WTC11 (cell line): ENCODE data around the gene APOD. TPM values are rescaled to one million over a fixed set of nuclear protein-coding genes. Genes with fewer than 3 reads are reported as not detected.
A peak's percentile ranks its signal among the peaks of the same experiment; 100 is the strongest.

Experiments used
- ATAC-seq: fragments of 200-7000 bp; cut with Tn5 transposase; 2 replicates; pipeline ENCODE4 v1.10.0; 2021; ENCODE audit warnings: mild to moderate bottlenecking, moderate library complexity
- CTCF ChIA-PET: fragments of 300-600 bp; sonication (Branson Sonifier 250); formaldehyde crosslinking; loops from one replicate; lab custom pipeline; 2021; ENCODE audit warnings: antibody characterized with exemption; lab: Charles Lee
- POLR2A ChIA-PET: fragments of 350-600 bp; sonication (Branson Sonifier 250); formaldehyde crosslinking; loops from one replicate; lab custom pipeline; 2021; ENCODE audit warnings: antibody characterized with exemption; lab: Charles Lee
- DNase-seq: peaks from one replicate; pipeline ENCODE4 v3.0.0; 2021; ENCODE audit warnings: low spot score
- H3K27ac Mint-ChIP-seq: 2 replicates; pipeline ENCODE4 v1.8.0; 2021; ENCODE audit warnings: mixed read lengths
- H3K27me3 Mint-ChIP-seq: 2 replicates; pipeline ENCODE4 v1.8.0; 2021; ENCODE audit warnings: low read depth, mild to moderate bottlenecking, moderate library complexity, mixed read lengths
- H3K36me3 Mint-ChIP-seq: 2 replicates; pipeline ENCODE4 v1.8.0; 2021; ENCODE audit warnings: mixed read lengths
- H3K4me1 Mint-ChIP-seq: 2 replicates; pipeline ENCODE4 v1.8.0; 2022; ENCODE audit warnings: mixed read lengths
- H3K4me3 Mint-ChIP-seq: 2 replicates; pipeline ENCODE4 v1.8.0; 2021; ENCODE audit warnings: mild to moderate bottlenecking, moderate library complexity, mixed read lengths
- H3K9me3 Mint-ChIP-seq: 2 replicates; pipeline ENCODE4 v1.8.0; 2021; ENCODE audit warnings: mixed read lengths
- ATF1 ChIP-seq: sonication (generic); formaldehyde crosslinking; IDR thresholded peaks from 2 replicates; pipeline ENCODE4 v1.8.1; 2023; ENCODE audit warnings: mild to moderate bottlenecking, moderate library complexity, missing genetic modification reagents
- ELF4 ChIP-seq: sonication (generic); formaldehyde crosslinking; IDR thresholded peaks from 2 replicates; pipeline ENCODE4 v1.8.1; 2022; ENCODE audit warnings: low read depth, mild to moderate bottlenecking, moderate library complexity, missing genetic modification reagents
- GABPB1 ChIP-seq: sonication (generic); formaldehyde crosslinking; IDR thresholded peaks from 2 replicates; pipeline ENCODE4 v1.8.1; 2023; ENCODE audit warnings: mild to moderate bottlenecking, missing genetic modification reagents
- IRF2 ChIP-seq: sonication (generic); formaldehyde crosslinking; IDR thresholded peaks from 2 replicates; pipeline ENCODE4 v1.8.0; 2022; ENCODE audit warnings: low read depth, missing genetic modification reagents, borderline replicate concordance
- MYBL2 ChIP-seq: sonication (generic); formaldehyde crosslinking; IDR thresholded peaks from 2 replicates; pipeline ENCODE4 v1.8.1; 2023; ENCODE audit warnings: mild to moderate bottlenecking, moderate library complexity, missing genetic modification reagents
- NFATC4 ChIP-seq: fragments of 250-450 bp; sonication (Bioruptor Pico); IDR thresholded peaks from 2 replicates; pipeline ENCODE4 v1.9.0; 2021; ENCODE audit warnings: mild to moderate bottlenecking
- PRRX2 ChIP-seq: fragments of 250-450 bp; sonication (Bioruptor Pico); IDR thresholded peaks from 2 replicates; pipeline ENCODE4 v1.8.0; 2021; ENCODE audit warnings: mild to moderate bottlenecking
- RORB ChIP-seq: fragments of 250-450 bp; sonication (Bioruptor Pico); IDR thresholded peaks from 2 replicates; pipeline ENCODE4 v1.9.0; 2021; ENCODE audit warnings: mild to moderate bottlenecking
- SMAD3 ChIP-seq: sonication (generic); formaldehyde crosslinking; IDR thresholded peaks from 2 replicates; pipeline ENCODE4 v1.8.0; 2022; ENCODE audit warnings: missing genetic modification reagents, mild to moderate bottlenecking, borderline replicate concordance
- TEAD1 ChIP-seq: sonication (generic); formaldehyde crosslinking; IDR thresholded peaks from 2 replicates; pipeline ENCODE4 v1.8.0; 2022; ENCODE audit warnings: mild to moderate bottlenecking, missing genetic modification reagents
- ZNF219 ChIP-seq: sonication (generic); formaldehyde crosslinking; IDR thresholded peaks from 2 replicates; pipeline ENCODE4 v1.8.0; 2023; ENCODE audit warnings: missing genetic modification reagents, mild to moderate bottlenecking, borderline replicate concordance
- ZNF423 ChIP-seq: fragments of 250-450 bp; sonication (Bioruptor Pico); IDR thresholded peaks from 2 replicates; pipeline ENCODE4 v2.1.2; 2022; ENCODE audit warnings: mild to moderate bottlenecking, moderate library complexity
- ZNF671 ChIP-seq: fragments of 250-450 bp; sonication (Bioruptor Pico); IDR thresholded peaks from 2 replicates; pipeline ENCODE4 v1.8.0; 2021; ENCODE audit warnings: mild to moderate bottlenecking
- total RNA-seq: library from RNA; stranded (reverse); gene quantifications from 3 replicates; pipeline ENCODE4 v1.2.3, GENCODE V29; 2021
- TF ChIP-seq, protein P1 (sequence below): sonication (generic); formaldehyde crosslinking; IDR thresholded peaks from 2 replicates; pipeline ENCODE4 v1.8.0; 2023; ENCODE audit warnings: mild to moderate bottlenecking, missing genetic modification reagents
- TF ChIP-seq, protein P2 (sequence below): fragments of 250-450 bp; sonication (Bioruptor Pico); IDR thresholded peaks from 2 replicates; pipeline ENCODE4 v1.9.0; 2021; ENCODE audit warnings: mild to moderate bottlenecking
- TF ChIP-seq, protein P3 (sequence below): sonication (generic); formaldehyde crosslinking; IDR thresholded peaks from 2 replicates; pipeline ENCODE4 v1.8.1; 2023; ENCODE audit warnings: mild to moderate bottlenecking, missing genetic modification reagents, moderate library complexity
- TF ChIP-seq, protein P4 (sequence below): sonication (generic); formaldehyde crosslinking; IDR thresholded peaks from 2 replicates; pipeline ENCODE4 v1.8.1; 2022; ENCODE audit warnings: mild to moderate bottlenecking, moderate library complexity, missing genetic modification reagents
- TF ChIP-seq, protein P5 (sequence below): sonication (generic); formaldehyde crosslinking; IDR thresholded peaks from 2 replicates; pipeline ENCODE4 v1.8.1; 2022; ENCODE audit warnings: mild to moderate bottlenecking, missing genetic modification reagents, moderate library complexity, borderline replicate concordance
- TF ChIP-seq, protein P6 (sequence below): sonication (generic); formaldehyde crosslinking; IDR thresholded peaks from 2 replicates; pipeline ENCODE4 v1.8.0; 2022; ENCODE audit warnings: missing genetic modification reagents

The APOD gene
- total RNA-seq, 1 experiment from 2014 or later, result not detected

DNA sequence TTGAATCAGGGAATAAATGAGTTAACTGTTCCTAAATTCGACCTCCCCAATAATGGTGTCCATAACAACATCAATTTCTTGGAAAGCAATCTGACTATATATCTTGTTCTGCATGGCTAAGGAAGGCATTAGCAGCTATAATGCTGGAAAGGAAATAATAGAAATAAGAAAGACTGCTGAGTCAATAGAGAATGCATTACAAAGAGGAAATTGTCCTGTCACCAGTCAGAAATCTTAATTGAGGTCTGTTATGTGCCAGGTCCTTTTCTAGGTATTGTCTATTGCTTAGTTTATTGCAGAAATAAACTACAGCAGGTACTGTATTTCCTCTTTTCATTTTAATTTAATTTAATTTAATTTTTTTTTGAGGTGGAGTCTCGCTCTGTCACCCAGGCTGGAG lies 34.8 kb downstream of the APOD start (continued):
- TF ChIP-seq, protein P1, sequence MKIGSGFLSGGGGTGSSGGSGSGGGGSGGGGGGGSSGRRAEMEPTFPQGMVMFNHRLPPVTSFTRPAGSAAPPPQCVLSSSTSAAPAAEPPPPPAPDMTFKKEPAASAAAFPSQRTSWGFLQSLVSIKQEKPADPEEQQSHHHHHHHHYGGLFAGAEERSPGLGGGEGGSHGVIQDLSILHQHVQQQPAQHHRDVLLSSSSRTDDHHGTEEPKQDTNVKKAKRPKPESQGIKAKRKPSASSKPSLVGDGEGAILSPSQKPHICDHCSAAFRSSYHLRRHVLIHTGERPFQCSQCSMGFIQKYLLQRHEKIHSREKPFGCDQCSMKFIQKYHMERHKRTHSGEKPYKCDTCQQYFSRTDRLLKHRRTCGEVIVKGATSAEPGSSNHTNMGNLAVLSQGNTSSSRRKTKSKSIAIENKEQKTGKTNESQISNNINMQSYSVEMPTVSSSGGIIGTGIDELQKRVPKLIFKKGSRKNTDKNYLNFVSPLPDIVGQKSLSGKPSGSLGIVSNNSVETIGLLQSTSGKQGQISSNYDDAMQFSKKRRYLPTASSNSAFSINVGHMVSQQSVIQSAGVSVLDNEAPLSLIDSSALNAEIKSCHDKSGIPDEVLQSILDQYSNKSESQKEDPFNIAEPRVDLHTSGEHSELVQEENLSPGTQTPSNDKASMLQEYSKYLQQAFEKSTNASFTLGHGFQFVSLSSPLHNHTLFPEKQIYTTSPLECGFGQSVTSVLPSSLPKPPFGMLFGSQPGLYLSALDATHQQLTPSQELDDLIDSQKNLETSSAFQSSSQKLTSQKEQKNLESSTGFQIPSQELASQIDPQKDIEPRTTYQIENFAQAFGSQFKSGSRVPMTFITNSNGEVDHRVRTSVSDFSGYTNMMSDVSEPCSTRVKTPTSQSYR (CRISPR knock-in tag), result no peak
- no peak for TF ChIP-seq PRRX2 (CRISPR knock-in tag)
- TF ChIP-seq, protein P2, sequence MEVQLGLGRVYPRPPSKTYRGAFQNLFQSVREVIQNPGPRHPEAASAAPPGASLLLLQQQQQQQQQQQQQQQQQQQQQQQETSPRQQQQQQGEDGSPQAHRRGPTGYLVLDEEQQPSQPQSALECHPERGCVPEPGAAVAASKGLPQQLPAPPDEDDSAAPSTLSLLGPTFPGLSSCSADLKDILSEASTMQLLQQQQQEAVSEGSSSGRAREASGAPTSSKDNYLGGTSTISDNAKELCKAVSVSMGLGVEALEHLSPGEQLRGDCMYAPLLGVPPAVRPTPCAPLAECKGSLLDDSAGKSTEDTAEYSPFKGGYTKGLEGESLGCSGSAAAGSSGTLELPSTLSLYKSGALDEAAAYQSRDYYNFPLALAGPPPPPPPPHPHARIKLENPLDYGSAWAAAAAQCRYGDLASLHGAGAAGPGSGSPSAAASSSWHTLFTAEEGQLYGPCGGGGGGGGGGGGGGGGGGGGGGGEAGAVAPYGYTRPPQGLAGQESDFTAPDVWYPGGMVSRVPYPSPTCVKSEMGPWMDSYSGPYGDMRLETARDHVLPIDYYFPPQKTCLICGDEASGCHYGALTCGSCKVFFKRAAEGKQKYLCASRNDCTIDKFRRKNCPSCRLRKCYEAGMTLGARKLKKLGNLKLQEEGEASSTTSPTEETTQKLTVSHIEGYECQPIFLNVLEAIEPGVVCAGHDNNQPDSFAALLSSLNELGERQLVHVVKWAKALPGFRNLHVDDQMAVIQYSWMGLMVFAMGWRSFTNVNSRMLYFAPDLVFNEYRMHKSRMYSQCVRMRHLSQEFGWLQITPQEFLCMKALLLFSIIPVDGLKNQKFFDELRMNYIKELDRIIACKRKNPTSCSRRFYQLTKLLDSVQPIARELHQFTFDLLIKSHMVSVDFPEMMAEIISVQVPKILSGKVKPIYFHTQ (CRISPR knock-in tag), result no peak

DNA sequence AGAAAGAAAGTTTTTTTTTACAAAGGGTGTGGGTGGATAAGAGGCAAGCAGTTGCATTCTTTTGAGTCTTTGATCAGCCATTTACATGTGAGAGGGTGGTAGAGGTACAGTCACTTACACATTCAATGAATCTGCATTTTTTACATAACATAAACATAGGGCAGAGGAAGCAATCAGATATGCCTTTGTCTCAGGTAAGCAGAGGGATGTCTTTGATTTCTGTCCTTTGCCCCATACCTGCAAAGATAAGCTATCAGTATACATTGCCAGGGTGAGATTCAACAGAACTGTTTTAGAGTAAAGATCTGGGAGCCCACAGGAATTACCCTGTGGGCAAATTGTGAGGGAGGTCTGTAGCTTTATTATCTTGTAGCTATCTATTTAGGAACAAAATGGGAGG lies 35.2 kb downstream of the APOD start:
- TF ChIP-seq SMAD3 (CRISPR knock-in tag) (no peak), ELF4 (CRISPR knock-in tag) (no peak), ZNF671 (CRISPR knock-in tag) (no peak), TEAD1 (CRISPR knock-in tag) (no peak), ZNF423 (no peak)
- TF ChIP-seq, protein P3, sequence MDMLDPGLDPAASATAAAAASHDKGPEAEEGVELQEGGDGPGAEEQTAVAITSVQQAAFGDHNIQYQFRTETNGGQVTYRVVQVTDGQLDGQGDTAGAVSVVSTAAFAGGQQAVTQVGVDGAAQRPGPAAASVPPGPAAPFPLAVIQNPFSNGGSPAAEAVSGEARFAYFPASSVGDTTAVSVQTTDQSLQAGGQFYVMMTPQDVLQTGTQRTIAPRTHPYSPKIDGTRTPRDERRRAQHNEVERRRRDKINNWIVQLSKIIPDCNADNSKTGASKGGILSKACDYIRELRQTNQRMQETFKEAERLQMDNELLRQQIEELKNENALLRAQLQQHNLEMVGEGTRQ (CRISPR knock-in tag), result no peak
- TF ChIP-seq, protein P4, sequence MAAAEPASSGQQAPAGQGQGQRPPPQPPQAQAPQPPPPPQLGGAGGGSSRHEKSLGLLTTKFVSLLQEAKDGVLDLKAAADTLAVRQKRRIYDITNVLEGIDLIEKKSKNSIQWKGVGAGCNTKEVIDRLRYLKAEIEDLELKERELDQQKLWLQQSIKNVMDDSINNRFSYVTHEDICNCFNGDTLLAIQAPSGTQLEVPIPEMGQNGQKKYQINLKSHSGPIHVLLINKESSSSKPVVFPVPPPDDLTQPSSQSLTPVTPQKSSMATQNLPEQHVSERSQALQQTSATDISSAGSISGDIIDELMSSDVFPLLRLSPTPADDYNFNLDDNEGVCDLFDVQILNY, result no peak
- ChIA-PET CTCF (interaction anchor here (1.0 to 1.2 kb wide), 2 partner anchors 10 to 18 kb away, joined by 5 read pairs; no protein-coding TSS in a partner anchor), POLR2A (no interaction called here)
- Mint-ChIP-seq H3K9me3 (no peaks in the 10 kb centered on the region), H3K27me3 (peaks cover 73% of the 10 kb centered on the region), H3K36me3 (no peaks in the 10 kb centered on the region), H3K4me1 (peaks cover 37% of the 10 kb centered on the region), H3K27ac (peak overlapping the region; percentile 21; the same call in 1 of the 2 replicates), H3K4me3 (peak overlapping the region; percentile 14; the same call in 1 of the 2 replicates)
- no peak for DNase-seq
- peak; percentile 12; the same call in 1 of the 2 replicates for ATAC-seq

DNA sequence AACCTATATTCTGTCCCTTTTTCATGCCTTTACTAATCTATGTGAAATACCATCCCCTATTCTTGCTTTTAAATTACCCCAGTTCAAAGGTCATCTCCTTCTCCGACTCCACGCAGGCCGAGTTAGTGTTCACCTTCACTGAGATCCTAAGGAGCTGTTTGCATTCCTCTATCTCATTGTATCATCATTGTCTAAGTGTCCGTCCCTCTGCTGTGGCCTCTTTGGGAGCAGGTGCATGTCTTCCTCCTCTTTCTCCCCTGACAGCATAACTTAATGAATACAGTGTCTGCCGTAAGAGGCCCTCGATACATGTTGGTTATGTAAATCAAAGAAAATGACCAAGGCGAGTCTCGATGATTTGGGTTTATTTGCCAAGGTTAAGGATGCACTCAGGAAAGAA lies 35.7 kb downstream of the APOD start:
- DNase-seq (no peak), ATAC-seq (no peak)
- no peaks in the 10 kb centered on the region for H3K36me3 Mint-ChIP-seq
- no peak overlapping the region for H3K27ac Mint-ChIP-seq
- POLR2A ChIA-PET, result no interaction called here
- CTCF ChIA-PET, result interaction anchor here (1.0 to 1.2 kb wide), 2 partner anchors 11 to 18 kb away, joined by 5 read pairs; no protein-coding TSS in a partner anchor
- TF ChIP-seq IRF2 (CRISPR knock-in tag) (no peak), RORB (CRISPR knock-in tag) (no peak), MYBL2 (CRISPR knock-in tag) (no peak), NFATC4 (CRISPR knock-in tag) (no peak), ATF1 (CRISPR knock-in tag) (no peak), ZNF219 (CRISPR knock-in tag) (no peak), GABPB1 (CRISPR knock-in tag) (no peak)
- TF ChIP-seq, protein P5, sequence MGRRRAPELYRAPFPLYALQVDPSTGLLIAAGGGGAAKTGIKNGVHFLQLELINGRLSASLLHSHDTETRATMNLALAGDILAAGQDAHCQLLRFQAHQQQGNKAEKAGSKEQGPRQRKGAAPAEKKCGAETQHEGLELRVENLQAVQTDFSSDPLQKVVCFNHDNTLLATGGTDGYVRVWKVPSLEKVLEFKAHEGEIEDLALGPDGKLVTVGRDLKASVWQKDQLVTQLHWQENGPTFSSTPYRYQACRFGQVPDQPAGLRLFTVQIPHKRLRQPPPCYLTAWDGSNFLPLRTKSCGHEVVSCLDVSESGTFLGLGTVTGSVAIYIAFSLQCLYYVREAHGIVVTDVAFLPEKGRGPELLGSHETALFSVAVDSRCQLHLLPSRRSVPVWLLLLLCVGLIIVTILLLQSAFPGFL (CRISPR knock-in tag), result no peak
- TF ChIP-seq, protein P6, sequence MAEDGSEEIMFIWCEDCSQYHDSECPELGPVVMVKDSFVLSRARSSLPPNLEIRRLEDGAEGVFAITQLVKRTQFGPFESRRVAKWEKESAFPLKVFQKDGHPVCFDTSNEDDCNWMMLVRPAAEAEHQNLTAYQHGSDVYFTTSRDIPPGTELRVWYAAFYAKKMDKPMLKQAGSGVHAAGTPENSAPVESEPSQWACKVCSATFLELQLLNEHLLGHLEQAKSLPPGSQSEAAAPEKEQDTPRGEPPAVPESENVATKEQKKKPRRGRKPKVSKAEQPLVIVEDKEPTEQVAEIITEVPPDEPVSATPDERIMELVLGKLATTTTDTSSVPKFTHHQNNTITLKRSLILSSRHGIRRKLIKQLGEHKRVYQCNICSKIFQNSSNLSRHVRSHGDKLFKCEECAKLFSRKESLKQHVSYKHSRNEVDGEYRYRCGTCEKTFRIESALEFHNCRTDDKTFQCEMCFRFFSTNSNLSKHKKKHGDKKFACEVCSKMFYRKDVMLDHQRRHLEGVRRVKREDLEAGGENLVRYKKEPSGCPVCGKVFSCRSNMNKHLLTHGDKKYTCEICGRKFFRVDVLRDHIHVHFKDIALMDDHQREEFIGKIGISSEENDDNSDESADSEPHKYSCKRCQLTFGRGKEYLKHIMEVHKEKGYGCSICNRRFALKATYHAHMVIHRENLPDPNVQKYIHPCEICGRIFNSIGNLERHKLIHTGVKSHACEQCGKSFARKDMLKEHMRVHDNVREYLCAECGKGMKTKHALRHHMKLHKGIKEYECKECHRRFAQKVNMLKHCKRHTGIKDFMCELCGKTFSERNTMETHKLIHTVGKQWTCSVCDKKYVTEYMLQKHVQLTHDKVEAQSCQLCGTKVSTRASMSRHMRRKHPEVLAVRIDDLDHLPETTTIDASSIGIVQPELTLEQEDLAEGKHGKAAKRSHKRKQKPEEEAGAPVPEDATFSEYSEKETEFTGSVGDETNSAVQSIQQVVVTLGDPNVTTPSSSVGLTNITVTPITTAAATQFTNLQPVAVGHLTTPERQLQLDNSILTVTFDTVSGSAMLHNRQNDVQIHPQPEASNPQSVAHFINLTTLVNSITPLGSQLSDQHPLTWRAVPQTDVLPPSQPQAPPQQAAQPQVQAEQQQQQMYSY (CRISPR knock-in tag), result no peak
- TF ChIP-seq, protein P3 (CRISPR knock-in tag), result no peak
- peaks cover 76% of the 10 kb centered on the region for H3K27me3 Mint-ChIP-seq
- H3K4me3 Mint-ChIP-seq, result peak overlapping the region; percentile 10; the same call in 1 of the 2 replicates
- H3K9me3 Mint-ChIP-seq, result no peaks in the 10 kb centered on the region
- peaks cover 37% of the 10 kb centered on the region for H3K4me1 Mint-ChIP-seq
